T-helper 9 cell (primary cell): ENCODE results near the gene LRBA.
"Not testable (repeated sequence)": the region's sequence is repeated elsewhere in the genome, so short reads cannot be mapped to it uniquely, and the experiment has no call there.

ENCODE experiments used
- DNase-seq: peaks from one replicate; pipeline ENCODE4 v3.0.0-alpha.2; 2020

LRBA gene

DNA sequence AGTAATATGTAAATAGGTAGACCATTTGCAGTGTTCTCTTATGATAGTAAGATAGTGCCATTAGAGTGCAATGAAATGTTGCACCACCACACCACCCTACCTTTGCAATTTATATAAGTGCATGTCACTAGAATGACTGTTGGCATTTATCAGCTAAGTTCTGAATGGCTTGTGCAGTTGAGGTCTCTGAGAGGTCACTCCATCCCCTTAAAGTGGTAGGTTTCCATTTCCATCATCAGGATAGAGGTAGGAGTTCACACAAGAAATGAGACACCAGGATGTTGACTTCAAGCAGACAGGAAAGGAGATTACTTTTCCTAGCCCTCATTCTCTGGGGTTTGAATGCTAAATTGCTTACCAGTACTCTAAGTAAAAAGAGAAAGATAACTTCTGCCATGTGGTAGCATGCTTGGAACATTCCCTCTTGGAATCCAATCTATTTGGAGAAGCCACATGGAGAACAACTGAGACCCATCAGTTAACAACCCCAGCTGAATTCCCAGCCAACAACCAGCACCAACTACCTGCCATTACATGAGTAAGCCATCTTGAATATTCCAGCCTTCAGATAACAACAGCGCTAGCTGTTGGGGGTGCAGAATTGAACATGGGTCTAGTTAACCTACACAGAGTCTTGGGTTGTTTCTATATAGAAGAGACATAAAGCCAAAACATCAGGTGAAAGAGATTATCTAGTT lies 6.7 kb upstream of the LRBA start:
- DNase-seq: no peak

DNA sequence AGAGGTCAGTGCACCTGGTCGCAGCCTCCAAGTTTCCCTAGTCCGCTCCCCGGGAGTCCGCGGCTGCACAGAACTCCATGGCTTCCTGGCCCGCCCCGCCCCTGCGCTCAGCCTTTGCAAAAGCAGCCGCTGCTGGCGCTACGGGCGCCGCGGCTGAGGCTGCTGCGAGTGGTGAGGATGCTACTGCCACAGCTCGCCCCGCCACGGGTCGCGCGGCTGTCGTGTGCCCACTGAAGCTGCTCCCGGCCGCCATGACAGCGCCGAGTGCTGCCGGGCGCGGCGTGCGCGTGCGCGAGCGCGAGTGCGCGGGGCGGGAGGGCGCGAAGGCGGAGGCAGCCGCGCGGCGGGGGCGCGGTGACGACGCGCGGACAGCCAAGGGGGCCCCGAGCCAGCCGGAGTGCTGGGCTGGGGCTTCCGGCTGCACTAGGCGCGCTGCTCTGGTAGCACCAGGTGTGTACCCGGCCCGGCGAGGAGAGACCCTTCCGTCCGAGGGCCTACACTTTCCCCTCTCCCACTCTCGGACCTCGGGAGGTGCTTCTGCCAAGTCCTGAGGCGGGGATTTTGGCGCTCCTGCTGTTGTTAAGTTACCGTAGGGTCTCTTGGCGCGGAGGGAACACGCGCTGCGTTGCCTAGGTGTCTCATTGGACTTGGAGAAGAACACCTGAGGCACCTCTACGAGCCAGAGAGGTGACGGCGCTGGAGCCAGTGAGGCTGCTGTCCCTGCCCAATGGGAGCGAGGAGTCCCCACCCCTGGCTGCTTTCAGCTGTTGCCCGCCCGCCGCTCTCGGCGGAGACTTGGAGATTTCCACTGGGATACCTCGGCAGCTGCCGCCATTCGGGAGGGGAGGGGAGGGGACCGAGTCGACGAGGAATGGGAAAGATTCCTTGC lies 619 bp upstream of the LRBA start:
- peak; percentile 71 for DNase-seq

DNA sequence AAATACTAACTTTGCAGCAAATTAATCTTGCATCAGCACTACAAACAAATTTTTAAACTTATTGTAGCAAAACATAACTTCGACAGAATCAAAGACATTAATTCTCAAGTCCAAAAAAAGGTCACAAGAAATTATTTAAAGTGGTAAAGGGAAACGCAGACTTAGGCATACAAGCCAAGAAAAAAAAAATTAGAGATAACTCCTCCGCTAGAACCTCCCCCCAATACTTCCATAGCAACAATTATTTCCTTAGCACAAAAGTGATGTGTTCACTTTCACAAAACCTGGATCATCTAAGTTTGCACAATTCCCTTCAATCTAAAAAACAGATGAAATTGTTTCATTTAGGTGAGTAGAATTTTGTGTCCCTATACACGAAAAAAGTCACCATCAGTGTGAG lies 1.1 kb downstream of the LRBA start:
- no peak for DNase-seq

DNA sequence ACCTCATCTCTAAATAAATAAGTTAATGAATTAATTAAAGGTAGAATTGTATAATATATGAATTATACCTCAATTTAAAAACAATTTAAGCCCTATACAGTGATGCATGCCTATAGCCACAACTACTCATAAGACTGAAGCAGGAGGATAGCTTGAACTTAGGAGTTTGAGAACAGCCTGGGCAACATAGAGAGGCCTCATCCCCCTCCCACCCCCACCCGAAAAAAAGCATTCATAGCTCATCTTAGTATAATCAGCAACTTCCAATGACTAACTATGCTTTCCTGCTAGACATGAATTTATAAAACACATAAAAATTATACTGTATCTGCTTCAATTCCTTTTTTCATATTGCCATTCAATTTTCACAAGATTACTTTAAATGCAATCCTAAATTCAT lies 1.6 kb downstream of the LRBA start:
- no peak for DNase-seq

DNA sequence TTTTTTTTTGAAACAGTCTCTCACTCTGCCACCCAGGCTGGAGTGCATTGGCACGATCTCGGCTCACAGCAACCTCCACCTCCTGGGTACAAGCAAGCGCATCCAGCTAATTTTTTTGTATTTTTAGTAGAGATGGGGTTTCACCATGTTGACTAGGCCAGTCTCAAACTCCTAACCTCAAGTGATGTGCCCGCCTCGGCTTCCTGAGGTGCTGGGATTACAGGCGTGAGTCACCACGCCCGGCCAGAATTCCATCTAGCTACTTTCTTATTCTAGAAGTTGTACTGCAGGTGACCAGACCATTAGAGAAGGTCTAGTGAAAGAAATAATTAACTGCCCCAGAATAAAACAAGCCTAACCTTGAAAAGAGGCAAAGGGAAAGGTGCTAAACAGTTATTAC lies 2.3 kb downstream of the LRBA start:
- no peak for DNase-seq

DNA sequence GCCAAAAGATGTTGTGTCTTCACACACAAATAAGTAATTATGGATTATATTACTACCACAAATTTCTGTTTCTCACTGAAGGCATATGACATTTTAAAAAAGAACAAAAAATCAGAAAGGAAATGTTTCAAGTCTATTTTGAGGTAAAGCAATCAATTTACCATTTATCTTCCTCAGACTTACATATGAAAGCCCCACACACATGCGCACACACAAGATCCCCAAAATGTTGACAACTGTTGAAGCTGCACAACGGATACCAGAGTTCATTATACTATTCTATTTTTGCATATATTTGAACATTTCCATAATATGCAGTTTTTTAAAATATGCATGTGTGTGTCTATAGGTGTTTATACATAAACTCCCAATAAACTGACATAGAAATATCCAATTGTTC lies 2.7 kb downstream of the LRBA start:
- DNase-seq: no peak

DNA sequence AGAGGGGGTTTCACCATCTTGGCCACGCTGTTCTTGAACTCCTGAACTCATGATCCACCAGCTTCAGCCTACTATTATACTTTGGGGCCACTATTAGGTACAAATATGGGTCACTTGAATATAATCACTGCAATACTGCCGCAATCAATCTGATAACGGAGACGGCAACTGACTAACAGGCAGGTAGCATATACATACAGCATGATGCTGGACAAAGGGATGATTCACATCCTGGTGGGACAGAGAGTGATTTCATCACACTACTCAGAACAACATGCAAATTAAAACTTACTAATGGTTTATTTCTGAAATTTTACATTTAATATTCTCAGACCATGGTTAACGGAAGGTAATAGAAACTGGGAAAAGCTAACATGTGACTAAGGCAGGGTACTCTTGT lies 10.9 kb downstream of the LRBA start:
- DNase-seq: no peak

DNA sequence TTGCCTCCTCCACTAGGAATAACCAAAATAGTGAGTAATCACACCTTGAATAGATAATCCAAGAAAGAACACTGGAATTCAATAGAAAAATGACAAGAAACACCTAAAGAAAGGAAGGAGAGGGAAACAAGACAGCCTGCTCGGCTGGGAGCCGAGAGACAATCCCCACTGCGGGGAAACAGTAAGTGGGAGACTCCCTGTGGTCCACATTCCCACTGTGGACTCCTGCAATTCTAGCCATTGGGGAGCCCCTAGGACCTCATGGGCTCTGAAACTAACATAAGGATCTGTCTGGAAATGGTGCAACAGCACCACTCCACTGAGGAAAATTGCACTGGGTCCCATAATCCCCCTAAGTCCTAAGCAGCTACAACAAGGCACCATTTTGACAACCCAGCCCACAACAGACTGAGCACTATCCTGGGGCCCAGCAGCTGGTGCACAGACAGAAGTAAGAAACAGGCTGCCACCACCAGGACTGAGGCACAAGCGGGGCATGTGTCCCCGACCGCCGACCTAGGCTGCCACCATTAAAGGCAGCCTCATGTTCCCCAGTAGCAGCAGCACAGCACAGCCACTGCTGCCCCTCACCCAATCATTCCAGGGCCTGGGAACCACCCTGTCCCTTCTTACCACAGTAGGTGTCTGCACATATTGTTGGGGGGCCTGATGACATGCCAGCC lies 14.2 kb downstream of the LRBA start:
- DNase-seq: no peak

DNA sequence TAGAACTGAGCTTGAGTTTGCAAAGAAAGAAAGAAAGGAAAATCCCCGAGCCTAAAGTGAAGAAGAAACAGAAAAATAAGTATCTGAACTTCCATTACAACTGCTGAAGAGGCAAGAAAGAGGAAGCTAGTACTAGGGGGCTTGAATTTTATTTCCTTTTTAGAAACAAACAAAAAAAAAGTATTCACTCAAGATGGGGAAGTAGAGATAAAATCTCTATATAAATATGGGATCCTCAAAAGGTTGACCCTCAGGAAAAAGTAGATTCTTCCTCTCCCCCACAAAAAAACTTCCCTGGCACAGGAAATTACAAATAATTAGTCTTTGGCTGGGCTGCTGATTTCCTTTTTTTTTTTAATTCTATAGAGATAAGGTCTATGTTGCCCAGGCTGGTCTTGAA lies 16.0 kb downstream of the LRBA start:
- no peak for DNase-seq

DNA sequence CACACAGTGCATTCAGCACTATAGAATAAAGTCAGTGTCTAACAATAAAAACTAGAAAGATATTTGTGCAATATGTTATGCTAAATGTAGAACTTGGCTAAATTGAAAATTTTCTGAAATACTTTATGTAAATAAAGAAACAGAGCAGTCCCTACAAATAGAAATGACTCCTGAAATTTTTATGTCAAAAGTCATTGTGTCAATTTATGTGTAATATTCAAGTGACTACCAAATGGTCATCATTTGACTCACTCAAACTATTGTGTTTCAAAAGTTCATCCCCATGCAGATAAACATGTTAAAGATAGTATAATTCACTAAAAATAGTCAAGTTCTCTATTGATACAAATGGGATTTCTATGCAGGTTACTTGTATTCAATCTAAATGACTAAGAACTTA lies 17.9 kb downstream of the LRBA start:
- no peak for DNase-seq

DNA sequence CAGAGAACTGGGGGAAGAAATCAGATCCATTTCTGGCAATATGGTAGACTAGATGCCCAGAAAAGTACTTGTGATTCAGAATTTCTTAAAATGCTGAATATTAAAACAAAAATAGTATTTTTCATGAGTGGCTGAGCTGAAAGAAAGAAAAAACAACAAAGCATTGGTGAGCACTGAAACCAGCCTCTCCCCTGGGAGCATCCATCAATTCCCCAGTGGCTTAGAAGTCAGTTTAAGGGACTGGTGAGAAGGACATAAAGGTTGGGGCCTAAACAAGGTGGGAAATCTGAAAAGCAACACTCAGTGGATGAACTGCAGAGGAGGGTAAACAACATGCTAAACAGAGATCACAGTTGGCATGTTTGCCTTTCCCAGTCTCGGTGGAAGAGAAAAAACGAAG lies 20.4 kb downstream of the LRBA start:
- no peak for DNase-seq

DNA sequence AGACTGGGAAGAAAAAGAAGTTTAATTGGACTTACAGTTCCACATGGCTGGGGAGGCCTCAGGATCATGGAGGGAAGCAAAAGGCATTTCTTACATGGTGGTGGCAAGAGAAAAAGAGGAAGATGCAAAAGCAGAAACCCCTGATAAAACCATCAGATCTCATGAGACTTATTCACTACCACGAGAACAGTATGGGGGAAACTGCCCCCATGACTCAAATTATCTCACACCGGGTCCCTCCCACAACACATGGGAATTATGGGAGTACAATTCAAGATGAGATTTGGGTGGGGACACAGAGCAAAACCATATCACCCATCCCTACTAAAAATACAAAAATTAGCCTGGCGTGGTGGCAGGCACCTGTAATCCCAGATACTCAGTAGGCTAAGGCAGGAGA lies 21.5 kb downstream of the LRBA start:
- not testable (repeated sequence) for DNase-seq

DNA sequence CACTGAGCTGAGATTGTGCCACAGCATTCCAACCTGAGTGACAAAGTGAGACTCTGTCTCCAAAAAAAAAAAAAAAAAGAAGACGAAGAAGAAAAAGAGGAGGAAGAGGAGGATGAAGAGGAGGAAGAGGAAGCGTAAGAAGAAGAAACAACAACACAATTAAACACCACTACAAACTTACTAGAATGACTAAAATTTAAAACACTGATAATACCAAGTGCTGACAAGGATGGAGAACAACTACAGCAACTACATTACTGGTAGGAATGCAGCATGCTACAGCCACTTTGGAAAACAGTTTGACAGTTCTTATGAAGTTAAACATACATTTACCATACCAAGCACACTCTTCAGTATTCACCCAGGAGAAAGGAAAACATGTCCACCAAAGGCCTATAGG lies 24.1 kb downstream of the LRBA start:
- DNase-seq: no peak

DNA sequence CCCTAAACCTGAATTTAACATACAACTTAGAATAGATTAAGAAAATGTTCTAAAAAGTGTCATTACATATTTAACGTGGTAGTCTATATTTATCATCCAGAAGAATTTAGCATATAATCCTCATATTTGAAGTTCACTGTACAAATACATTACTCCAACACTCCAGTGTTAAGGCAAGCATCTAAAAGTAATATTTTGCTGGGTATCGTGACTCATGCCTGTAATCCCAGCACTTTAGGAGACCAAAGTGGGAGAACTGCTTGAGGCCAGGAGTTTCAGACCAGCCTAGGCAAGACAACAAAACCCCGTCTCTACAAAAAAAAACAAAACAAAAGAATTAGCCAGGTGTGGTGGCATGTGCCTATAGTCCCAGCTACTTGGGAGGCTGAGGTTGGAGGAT lies 24.8 kb downstream of the LRBA start:
- no peak for DNase-seq

DNA sequence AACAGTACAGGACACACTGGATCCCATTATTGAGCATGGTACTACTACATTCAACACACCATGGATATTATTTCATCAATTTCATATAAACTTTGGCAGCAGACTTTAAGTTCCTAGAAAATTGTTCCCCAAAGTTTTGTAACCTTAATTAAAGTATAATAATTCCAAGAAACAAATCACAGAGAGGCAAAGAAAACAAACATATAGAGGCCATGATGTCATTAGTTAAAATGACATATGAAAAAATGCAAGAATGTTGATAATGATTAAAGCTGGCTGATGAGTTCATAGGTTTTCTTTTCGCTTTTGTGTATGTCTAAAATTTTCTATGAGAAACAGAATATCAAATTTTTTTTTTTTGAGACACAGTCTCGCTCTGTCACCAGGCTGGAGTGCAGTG lies 26.8 kb downstream of the LRBA start:
- DNase-seq: no peak

DNA sequence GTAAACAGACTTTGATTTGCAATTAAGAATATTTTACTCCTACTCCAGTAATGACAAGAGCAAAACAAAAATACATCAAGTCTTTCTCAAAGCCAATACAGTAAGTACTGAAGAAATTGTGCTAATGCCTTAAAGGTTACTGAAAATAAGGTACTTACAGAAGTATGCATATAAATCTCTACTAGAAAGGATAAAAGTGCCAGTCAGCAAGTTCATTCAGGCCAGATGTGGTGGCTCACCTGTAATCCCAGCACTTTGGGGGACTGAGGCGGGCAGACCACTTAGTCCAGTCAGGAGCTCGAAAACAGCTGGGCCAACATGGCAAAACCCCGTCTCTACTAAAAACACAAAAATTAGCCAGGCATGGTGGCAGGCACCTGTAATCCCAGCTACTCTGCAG lies 27.9 kb downstream of the LRBA start:
- DNase-seq: no peak

DNA sequence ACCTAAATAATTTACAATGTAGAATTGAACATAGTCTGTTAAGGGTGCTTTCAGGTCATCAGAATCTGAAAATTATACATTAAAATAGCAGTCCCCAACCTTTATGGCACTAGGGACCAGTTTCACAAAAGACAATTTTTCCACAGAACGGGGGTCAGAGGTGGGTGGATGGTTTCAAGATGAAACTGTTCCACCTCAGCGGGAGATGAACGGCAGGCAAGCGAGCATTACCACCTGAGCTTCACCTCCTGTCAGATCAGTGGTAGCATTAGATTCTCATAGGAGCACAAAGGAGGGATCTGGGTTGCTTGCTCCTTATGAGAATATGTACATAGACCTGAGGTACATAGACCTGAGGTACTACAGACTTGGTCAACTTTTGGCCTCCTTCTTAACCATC lies 29.0 kb downstream of the LRBA start:
- DNase-seq: no peak

DNA sequence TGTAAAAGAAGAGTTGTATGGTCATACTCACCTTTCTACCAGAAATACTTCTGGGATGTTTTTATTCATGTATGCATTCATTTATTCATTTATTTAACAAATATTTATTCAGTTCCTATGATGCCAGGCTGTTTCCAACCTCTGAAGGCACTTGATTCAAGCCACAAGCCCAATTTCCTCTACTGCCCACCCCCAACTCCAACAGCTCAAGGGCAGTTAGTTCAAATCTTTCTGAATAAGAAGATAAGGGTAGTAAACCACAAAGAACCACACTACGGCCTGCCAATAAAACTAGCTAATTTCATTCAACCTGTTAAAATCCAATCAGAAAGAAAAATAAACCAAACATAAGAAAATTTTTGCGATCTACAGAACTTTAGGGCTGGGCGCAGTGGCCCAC lies 31.2 kb downstream of the LRBA start:
- DNase-seq: no peak

DNA sequence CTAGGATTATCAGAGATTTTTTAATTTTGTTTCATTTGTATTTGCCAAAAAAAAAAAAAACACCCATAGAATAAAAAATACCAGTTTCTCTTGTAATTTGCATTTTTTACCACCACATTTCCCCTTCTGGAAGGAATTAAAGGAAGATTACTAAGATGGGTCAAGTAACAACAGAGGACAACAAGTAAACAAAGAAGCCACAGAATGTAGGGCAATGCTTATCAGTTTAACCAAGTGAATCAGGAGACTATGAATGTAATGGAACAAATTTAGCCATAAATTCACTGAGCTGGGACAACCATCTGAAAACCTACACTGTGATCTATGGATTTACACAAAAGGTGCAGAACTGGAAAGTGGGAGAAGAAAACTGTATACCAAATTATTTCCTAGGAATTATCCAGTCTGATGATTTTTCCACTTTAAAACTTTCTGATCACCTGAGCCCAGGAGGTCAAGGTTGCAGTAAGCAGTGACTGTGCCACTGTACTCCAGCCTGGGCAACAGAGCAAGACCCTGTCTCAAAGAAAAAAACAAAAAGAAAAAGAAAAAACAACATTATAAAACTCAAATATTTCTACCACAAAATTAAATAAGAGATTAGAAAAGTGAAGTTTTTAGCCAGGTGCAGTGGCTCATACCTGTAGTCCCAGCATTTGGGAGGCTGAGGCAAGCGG lies 32.4 kb downstream of the LRBA start:
- DNase-seq: no peak

DNA sequence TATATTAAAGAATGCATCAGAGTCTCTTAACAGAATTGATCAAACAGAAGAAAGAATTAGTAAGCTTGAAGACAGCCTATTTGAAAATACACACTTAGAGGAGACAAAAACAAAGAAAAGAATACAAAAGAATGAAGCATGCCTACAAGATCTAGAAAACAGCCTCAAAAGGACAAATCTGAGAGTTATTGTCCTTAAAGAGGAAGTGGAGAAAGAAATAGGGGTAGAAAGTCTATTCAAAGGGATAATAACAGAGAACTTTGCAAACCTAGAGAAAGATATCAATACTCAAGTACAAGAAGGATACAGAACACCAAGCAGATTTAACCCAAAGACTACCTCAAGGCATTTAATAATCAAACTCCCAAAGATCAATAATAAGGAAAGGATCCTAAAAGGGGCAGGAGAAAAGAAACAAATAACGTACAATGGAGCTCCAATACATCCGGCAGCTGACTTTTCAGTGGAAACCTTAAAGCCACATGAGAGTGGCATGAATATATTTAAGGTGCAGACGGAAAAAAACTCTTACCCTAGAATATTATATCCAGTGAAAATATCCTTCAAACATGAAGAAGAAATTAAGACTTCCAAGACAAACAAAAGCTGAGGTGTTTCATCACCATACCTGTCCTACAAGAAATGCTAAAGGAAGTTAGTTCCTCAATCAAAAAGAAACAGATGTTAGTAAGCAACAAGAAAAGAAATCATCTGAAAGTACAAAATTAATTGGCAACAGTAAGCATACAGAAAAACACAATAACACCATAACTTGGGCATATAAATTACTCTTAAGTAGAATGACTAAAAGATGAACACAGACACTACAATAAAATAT lies 36.1 kb downstream of the LRBA start:
- DNase-seq: no peak

DNA sequence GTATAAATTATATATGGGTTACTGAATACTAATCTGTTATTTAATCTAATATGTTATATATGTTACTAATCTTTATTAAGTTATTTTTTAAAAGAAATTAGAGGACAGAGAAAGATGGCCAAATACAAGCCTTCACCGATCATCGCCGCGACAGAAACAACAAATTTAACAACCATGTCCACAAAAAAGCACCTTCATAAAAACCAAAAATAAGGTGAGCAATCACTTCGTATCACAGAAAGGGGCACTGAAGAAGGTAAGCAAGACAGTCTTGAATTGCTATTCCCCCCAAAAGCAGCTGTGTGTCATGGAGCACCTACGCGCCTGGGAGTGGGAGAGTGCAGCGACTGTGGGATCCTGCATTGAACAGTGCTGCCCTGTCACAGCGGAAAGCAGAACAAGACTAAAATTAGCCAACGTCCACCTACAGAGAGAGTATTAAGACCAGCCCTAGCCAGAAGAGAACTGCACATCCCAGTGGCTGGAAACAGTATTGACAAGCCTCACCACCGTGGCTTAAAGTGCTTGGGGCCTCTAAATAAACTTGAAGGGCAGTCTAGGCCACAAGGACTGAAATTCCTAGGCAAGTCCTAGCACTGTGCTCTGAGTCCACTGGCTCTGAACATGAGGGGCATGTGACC lies 38.5 kb downstream of the LRBA start:
- DNase-seq: no peak

DNA sequence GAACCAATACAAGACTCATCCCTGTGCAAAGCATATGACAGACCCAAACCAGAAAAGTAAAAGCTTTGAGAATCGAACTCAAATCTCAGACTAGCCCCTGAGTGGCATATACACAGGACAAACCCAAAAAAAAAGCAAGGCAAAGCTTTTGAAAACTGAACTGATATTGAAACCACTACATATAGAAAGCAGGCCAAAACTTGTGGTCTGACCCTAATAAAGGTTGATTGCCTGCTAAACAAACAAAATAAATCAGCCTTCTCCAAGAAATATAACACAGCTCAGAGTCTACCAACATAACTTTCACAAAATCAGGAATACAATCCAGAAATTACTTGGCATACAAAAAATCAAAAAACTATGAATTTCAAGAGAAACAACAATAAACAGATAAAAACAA lies 40.3 kb downstream of the LRBA start:
- no peak for DNase-seq
